Urinary bladder (tissue), 4 donors: Measurements from ENCODE around the gene MGAT4B. TPM values are rescaled to one million over a fixed set of nuclear protein-coding genes. Genes with fewer than 3 reads are reported as not detected.

ENCODE experiments used
- DNase-seq: peaks from one replicate; pipeline ENCODE4 v3.0.0-alpha.2; 2015; ENCODE audit errors: extremely low spot score
- H3K27ac ChIP-seq: one replicate; pipeline ENCODE4 v1.5.1; 2013; ENCODE audit warnings: low read depth, mild to moderate bottlenecking, moderate library complexity
- H3K36me3 ChIP-seq: one replicate; pipeline ENCODE4 v1.6.1; 2013; ENCODE audit warnings: mild to moderate bottlenecking, moderate library complexity; ENCODE audit not compliant: insufficient read depth
- H3K4me1 ChIP-seq: one replicate; pipeline ENCODE4 v1.6.1; 2013; ENCODE audit warnings: mild to moderate bottlenecking, moderate library complexity; ENCODE audit not compliant: insufficient read depth
- H3K4me3 ChIP-seq: one replicate; pipeline ENCODE4 v1.5.1; 2013; ENCODE audit warnings: low read depth, low read length
- WGBS: extraction: QIAGEN DNeasy Blood & Tissue Kit; methylation state at CpG from one replicate; pipeline ENCODE4 v1.1.7; 2013; 5-methylcytosine and 5-hydroxymethylcytosine counted together
- polyA plus RNA-seq: library from polyadenylated mRNA; stranded (reverse); fragments of 200-250 nt; gene quantifications from one replicate; pipeline ENCODE4 v1.2.3, GENCODE V29; 2013
- small RNA-seq: library from RNA; depleted of rRNA; stranded (forward); fragments of <200 nt; gene quantifications from one replicate; pipeline ENCODE3, GENCODE V24; 2014
- total RNA-seq: library from RNA; depleted of rRNA; stranded (reverse); fragments of >200 nt; gene quantifications from one replicate; pipeline ENCODE4 v1.2.3, GENCODE V29; 2014
- donor health status: healthy with polysubstance abuse.
- donor health status: healthy.

MGAT4B gene
- total and polyA plus RNA-seq, 2 donors = 38.9 to 64.6 TPM

- no peak for DNase-seq
- WGBS = 86% methylated on average over 9 of the region's 9 CpGs
- H3K4me1 ChIP-seq = peaks cover 3% of the 10 kb centered on the region
- no peak overlapping the region for H3K4me3 ChIP-seq
- no peak overlapping the region for H3K27ac ChIP-seq
- H3K36me3 ChIP-seq = no peaks in the 10 kb centered on the region
Observed at GRCh38 chr5:179759581-179760551, 46.8 kb downstream of the MGAT4B start.

DNA sequence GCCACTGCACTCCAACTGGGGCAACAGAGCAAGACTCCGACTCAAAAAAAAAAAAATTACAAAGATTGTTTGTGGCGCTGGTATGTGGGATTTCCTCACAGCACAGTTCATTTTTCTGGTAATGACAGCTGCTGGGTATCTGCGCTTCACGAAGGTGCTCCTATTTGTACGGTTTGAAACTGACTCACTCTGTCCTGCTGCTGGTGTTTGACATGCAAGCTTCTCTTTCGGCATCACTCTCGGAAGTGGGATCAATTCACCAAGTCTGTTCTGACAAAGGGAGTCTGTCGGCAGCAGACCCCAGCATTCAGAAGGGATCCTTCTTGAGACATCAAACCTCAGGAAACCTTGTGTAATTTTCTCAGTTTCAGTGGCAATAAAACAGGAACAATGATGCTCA is 47.7 kb downstream of the MGAT4B start:
- H3K4me3 ChIP-seq = no peak overlapping the region
- 90% methylated on average over 8 of the region's 8 CpGs for WGBS
- no peak for DNase-seq

DNA sequence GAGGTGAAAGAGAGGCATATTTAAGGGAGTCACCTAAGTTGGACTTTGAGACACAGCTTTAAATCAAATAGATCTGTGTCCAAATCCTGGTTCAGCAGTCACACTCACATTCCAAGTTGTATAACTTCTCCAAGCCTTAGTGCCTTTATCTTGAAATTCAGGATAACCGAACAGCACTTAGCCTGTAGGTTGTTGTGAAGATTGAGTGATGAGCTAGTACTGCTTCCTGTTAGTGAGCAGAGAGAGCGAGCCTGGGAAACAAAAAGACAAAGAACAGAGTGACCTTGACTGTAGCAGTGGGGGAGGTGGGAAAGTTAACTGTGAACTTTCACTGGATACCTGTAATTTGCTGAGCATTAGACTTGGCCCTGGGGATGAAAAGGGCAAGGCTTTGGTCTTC is 51.6 kb downstream of the MGAT4B start:
- Histone ChIP-seq H3K27ac (no peak overlapping the region), H3K4me3 (no peak overlapping the region), H3K36me3 (no peaks in the 10 kb centered on the region), H3K4me1 (no peaks in the 10 kb centered on the region)
- no peak for DNase-seq
- 47% methylated on average over 2 of the region's 2 CpGs for WGBS

More for the DNA sequence above, 47.7 kb downstream of the MGAT4B start:
- H3K36me3 ChIP-seq = no peaks in the 10 kb centered on the region
- H3K4me1 ChIP-seq = peaks cover 3% of the 10 kb centered on the region
- H3K27ac ChIP-seq = no peak overlapping the region

DNA sequence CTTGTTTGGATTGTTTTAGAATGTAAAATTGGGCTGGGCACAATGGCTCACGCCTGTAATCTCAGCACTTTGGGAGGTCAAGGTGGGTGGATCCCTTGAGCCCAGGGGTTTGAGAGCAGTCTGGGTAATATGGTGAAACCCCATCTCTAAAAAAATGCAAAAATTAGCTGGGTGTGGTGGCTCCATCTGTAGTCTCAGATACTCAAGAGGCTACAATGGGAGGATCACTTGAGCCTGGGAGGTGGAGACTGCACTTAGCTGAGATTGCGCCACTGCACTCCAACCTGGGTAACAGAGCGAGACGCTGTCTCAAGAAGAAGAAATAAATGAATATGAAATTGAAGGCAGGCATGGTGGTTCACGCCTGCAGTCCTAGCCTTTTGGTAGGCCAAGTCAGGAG is 52.7 kb downstream of the MGAT4B start:
- 98% methylated on average over 5 of the region's 5 CpGs for WGBS
- H3K27ac ChIP-seq = no peak overlapping the region
- H3K4me3 ChIP-seq = no peak overlapping the region
- H3K4me1 ChIP-seq = no peaks in the 10 kb centered on the region
- no peak for DNase-seq
- H3K36me3 ChIP-seq = no peaks in the 10 kb centered on the region

DNA sequence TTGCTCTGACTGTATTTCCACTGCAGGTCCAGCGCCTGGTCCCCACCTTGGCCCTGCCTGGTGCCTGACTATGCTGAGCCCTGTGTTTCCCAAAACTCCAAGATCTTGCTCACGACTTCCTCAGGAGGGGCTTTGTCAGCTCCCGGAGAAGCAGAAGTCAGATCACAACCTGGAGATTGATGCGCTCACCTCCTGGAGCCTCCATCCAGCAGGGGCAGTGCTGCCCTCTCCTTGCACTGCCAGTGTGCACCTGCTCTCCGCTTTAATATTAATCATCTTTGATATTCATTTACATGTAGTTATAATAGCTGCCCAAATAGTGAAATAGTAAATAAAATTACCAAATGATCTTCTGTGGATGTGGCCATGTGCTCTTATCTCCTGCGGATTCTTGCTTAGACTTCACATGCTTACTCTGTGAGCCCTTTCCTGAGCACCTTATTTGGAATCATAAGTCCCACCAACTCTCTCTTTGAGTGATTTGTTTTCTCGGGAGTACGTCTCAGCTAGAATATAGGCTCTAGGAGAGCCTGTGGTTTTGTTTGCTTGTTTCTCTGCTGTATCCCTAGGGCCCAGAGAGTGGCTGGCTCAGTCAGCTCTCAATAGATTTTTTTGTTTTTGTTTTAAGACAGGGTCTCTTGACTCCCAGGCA is 56.7 kb downstream of the MGAT4B start:
- H3K4me3 ChIP-seq = no peak overlapping the region
- H3K36me3 ChIP-seq = no peaks in the 10 kb centered on the region
- H3K27ac ChIP-seq = no peak overlapping the region
- no peaks in the 10 kb centered on the region for H3K4me1 ChIP-seq
- DNase-seq = no peak
- 76% methylated on average over 8 of the region's 8 CpGs for WGBS

- WGBS = 91% methylated on average over 3 of the region's 3 CpGs
- Histone ChIP-seq H3K36me3 (no peaks in the 10 kb centered on the region), H3K27ac (no peak overlapping the region), H3K4me1 (no peaks in the 10 kb centered on the region), H3K4me3 (no peak overlapping the region)
- DNase-seq = no peak
Observed at GRCh38 chr5:179747811-179748210, 58.9 kb downstream of the MGAT4B start.

Small RNAs within 50 kb of the gene (small RNA-seq; reads per million reads assigned to genes)
- not detected for gene MIR1229
- gene RF00019 = not detected

Other genes with a start within 250 kb of the MGAT4B start
- gene HNRNPH1, start 183.2 kb downstream of the MGAT4B start, total RNA-seq = 1,016 TPM
- gene HNRNPH1, start 183.2 kb downstream of the MGAT4B start, polyA plus RNA-seq = 241 TPM
- gene CBY3, start 125.8 kb downstream of the MGAT4B start, total RNA-seq = not detected
- 0.11 TPM for gene CBY3, start 125.8 kb downstream of the MGAT4B start, polyA plus RNA-seq
- gene CANX, start 107.9 kb downstream of the MGAT4B start, total RNA-seq = 422 TPM
- 195 TPM for gene CANX, start 107.9 kb downstream of the MGAT4B start, polyA plus RNA-seq
- gene MAML1, start 74.0 kb downstream of the MGAT4B start, total RNA-seq = 14.4 TPM
- gene MAML1, start 74.0 kb downstream of the MGAT4B start, polyA plus RNA-seq = 19.8 TPM
- 1.8 TPM for gene LTC4S, start 12.9 kb downstream of the MGAT4B start, total RNA-seq
- 12.8 TPM for gene LTC4S, start 12.9 kb downstream of the MGAT4B start, polyA plus RNA-seq
- 79.3 TPM for gene SQSTM1, start 14.0 kb upstream of the MGAT4B start, total RNA-seq
- 426 TPM for gene SQSTM1, start 14.0 kb upstream of the MGAT4B start, polyA plus RNA-seq
- 30.5 TPM for gene MRNIP, start 52.0 kb upstream of the MGAT4B start, total RNA-seq
- 41.1 TPM for gene MRNIP, start 52.0 kb upstream of the MGAT4B start, polyA plus RNA-seq
- 46.4 TPM for gene TBC1D9B, start 101.0 kb upstream of the MGAT4B start, total RNA-seq
- gene TBC1D9B, start 101.0 kb upstream of the MGAT4B start, polyA plus RNA-seq = 74.1 TPM